Measurements from ENCODE around the gene CEP63. TPM values are rescaled to one million over a fixed set of nuclear protein-coding genes. Genes with fewer than 3 reads are reported as not detected.

Gene CEP63
- total and polyA plus RNA-seq, 2 experiments from 2014 or later: 15.1 to 53.9 TPM

GRCh38 chr3:134496471-134497071 lies 10.7 kb downstream of the CEP63 start:
- Mint-ChIP-seq H3K27me3 (ENCODE audit: insufficient read depth, low read depth, poor library complexity) (no peaks in the 10 kb centered on the region), H3K27ac (no peak overlapping the region), H3K36me3 (ENCODE audit: low read depth) (peaks cover 15% of the 10 kb centered on the region), H3K9me3 (no peaks in the 10 kb centered on the region), H3K4me3 (no peak overlapping the region), H3K4me1 (peaks cover 12% of the 10 kb centered on the region)
- Histone ChIP-seq H3F3A (replicated peaks; ENCODE audit: low read depth) (no peaks in the 10 kb centered on the region), H3K36me3 (ENCODE audit: insufficient read depth) (no peaks in the 10 kb centered on the region), H3K4me3 (no peak overlapping the region), H3K4me2 (no peak overlapping the region), H2AFZ (no peak overlapping the region), H3K27ac (ENCODE audit: low read depth) (no peak overlapping the region), H3K27me3 (ENCODE audit: insufficient read depth) (no peaks in the 10 kb centered on the region), H4K20me1 (replicated peaks; ENCODE audit: insufficient read depth) (no peaks in the 10 kb centered on the region; the same call in 1 of the 2 replicates), H3K4me1 (ENCODE audit: insufficient read depth) (no peaks in the 10 kb centered on the region), H3K9me2 (ENCODE audit: insufficient read depth) (no peaks in the 10 kb centered on the region), H3K79me2 (replicated peaks; ENCODE audit: insufficient read depth) (peaks cover 53% of the 10 kb centered on the region)
- DNase-seq (ENCODE audit: low spot score) (no peak), ATAC-seq (no peak)
- TF ChIP-seq CREB1 (CRISPR knock-in tag; IDR thresholded peaks at IDR 0.05; ENCODE audit: low read depth): no peak
- no peak for TF ChIP-seq ZNF114 (CRISPR knock-in tag; IDR thresholded peaks at IDR 0.05)
- TF ChIP-seq CTCF (conservative IDR thresholded peaks at IDR 0.05; ENCODE audit: low read depth in 2 of 2): no peak
- no peak for TF ChIP-seq EZH2 (IDR thresholded peaks at IDR 0.05; ENCODE audit: low read depth, unreplicated experiment)
- TF ChIP-seq ZNF462 (CRISPR knock-in tag; IDR thresholded peaks at IDR 0.05): no peak
- TF ChIP-seq NANOG (IDR thresholded peaks at IDR 0.05; ENCODE audit: borderline replicate concordance): no peak
- no peak for TF ChIP-seq ETS1 (IDR thresholded peaks at IDR 0.05)
- no peak for TF ChIP-seq STAT1 (IDR thresholded peaks at IDR 0.05; ENCODE audit: unreplicated experiment)
- no peak for TF ChIP-seq JUNB (IDR thresholded peaks at IDR 0.05; ENCODE audit: unreplicated experiment)
- TF ChIP-seq REST (IDR thresholded peaks at IDR 0.05; ENCODE audit: unreplicated experiment): no peak
- TF ChIP-seq POLR2AphosphoS5 (IDR thresholded peaks at IDR 0.05; ENCODE audit: low read depth): no peak
- no peak for TF ChIP-seq EZH2phosphoT487 (IDR thresholded peaks at IDR 0.05; ENCODE audit: unreplicated experiment)
- TF ChIP-seq ZNF331 (CRISPR knock-in tag; IDR thresholded peaks at IDR 0.05; ENCODE audit: low read depth): no peak
